ENCODE measurements around the gene PLPP7.
"Not testable (repeated sequence)": the region's sequence is repeated elsewhere in the genome, so short reads cannot be mapped to it uniquely, and the experiment has no call there.

Gene PLPP7

DNA sequence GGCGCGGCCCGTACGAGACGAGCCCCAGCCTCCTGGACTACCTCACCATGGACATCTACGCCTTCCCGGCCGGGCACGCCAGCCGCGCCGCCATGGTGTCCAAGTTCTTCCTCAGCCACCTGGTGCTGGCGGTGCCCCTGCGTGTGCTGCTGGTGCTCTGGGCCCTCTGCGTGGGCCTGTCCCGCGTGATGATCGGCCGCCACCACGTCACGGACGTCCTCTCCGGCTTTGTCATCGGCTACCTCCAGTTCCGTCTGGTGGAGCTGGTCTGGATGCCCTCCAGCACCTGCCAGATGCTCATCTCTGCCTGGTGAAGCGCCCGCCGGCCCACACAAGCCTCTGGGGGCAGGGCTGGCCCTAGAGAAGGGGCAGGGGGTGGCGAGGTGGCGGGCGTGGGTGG, 18.5 kb downstream of the PLPP7 start:
- DNase-seq: no peak

DNA sequence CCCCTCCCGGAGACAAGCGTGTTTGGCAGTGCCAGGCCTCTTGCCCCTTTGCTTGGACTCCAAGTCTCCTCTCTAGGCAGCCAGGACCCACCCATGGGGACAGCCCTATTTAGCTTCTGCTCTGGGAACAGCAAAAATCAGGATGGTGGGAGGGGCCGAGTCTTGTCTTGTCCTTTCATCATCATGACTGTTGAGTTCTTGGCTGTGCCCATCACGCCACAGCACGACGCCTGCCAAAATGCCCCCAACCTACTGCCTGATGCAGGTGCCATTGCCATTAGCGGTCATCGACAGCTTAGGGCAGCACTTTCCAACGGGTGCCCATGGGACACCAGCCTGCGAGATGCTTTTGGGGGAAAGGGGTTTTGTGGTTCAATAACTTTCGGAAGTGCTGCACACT, 18.9 kb downstream of the PLPP7 start:
- no peak for DNase-seq

DNA sequence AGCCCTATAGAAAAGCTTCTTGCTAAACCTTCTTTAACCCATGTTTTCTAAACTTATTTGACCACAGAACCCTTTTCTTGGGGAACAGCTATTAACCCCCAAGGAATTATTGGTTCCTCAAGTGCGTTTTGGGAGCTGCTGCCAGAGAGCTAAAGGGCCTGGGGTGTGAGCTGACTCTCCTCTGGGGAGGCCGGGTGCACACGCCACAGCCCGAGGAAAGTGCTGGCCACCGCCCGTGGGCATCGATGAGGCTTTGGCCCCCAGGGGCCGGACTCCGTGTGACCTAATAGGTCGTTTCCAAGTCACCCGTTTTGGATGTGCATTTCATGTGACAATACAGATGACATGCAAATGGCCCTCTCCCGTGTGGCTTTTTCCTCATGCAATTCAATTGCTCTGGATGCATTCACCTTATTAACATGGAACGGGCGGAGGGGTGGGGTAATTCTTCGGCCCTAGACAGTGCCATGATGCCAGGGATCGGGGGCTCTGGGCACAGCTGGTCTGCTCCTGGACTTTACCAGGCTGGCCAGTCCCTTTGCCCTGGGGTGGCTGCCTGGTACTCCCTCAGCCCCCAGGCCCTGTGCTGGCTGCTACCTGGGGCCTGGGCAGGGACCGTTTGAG, 19.5 kb downstream of the PLPP7 start:
- DNase-seq: no peak

DNA sequence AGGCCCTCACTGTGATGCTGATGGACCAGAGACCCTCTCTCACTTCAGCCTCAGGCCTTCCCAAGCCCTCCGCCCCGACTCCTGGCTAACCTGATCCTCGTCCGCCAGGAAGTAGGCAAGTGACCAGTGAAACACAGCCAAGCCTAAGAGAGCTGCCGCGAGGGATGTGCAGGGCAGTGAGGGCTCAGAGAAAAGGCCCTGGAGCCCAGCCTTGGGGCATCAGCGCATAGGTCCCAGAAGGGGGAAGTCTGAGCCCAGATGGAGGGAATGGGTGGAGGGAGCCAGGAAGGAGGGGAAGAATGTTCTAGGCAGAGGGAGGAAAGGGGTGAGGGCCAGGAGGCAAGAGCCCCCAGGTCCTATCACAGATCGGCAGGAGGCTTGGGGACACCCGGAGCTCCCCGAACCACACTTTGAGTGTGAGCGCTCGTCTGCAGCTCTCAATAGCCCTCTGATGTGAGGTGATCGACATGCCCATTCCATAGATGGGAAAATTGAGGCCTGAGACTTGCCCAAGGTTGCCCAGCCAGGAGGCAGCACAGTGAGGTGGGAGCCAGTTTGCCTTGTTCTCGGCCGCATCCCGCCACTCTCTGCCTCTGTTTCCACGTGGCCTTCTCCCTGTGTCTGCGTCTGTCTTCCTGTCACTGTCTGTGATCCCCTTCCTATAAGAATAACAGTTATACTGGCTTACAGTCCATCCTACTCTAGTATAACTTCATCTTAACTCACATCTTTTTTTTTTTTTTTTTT, 20.2 kb downstream of the PLPP7 start:
- DNase-seq: no peak

DNA sequence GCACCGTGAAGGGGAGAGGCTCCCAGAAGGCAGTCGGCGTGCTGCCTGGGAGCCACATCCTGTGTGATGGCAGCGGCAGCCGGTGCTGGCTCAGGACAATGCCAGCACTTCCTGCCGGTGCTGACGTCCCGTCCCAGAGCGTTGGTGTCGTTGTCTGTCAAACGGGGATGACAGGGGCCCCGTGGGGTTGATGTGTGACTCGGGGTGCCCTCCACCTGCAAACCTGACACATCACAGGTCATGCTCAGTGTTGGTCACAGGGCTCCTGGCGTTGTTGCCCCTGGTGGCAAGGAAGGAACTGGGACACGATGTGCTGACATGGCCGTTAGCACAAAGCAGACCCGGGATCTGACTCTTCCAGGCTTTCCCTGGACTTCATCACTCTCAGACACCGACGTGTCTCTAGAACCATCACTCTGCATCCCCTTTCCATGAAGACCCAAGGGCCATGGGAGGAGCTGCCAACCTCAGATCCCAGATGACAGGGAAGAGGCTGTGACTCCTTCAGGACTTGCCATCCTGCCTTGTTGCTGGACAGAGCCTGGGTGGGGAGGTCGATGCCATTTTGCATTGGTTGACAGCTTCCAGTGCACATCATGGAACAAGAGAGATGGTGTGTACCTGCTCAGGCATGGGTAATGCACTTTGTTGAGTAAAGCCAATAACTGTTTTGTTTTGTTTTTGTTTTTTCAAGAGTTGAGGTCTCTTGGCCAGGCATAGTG, 21.5 kb downstream of the PLPP7 start:
- DNase-seq: peak; percentile 52

DNA sequence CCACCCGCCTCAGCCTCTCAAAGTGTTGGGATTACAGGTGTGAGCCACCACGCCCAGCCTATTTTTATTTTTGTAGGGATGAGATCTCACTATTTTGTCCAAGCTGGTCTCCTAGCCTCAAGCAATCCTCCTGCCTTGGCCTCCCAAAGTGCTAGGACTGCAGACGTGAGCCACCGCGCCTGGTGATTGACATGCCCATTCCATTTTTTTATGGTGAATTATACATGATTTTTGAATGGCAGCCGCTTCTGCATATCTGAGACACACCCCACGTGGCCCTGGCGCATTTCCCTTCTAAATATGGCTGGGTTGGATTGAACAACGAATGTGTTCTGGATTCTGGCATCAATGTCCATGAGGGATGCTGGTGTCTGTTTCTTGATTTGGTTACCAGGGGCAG, 22.7 kb downstream of the PLPP7 start:
- DNase-seq: no peak

DNA sequence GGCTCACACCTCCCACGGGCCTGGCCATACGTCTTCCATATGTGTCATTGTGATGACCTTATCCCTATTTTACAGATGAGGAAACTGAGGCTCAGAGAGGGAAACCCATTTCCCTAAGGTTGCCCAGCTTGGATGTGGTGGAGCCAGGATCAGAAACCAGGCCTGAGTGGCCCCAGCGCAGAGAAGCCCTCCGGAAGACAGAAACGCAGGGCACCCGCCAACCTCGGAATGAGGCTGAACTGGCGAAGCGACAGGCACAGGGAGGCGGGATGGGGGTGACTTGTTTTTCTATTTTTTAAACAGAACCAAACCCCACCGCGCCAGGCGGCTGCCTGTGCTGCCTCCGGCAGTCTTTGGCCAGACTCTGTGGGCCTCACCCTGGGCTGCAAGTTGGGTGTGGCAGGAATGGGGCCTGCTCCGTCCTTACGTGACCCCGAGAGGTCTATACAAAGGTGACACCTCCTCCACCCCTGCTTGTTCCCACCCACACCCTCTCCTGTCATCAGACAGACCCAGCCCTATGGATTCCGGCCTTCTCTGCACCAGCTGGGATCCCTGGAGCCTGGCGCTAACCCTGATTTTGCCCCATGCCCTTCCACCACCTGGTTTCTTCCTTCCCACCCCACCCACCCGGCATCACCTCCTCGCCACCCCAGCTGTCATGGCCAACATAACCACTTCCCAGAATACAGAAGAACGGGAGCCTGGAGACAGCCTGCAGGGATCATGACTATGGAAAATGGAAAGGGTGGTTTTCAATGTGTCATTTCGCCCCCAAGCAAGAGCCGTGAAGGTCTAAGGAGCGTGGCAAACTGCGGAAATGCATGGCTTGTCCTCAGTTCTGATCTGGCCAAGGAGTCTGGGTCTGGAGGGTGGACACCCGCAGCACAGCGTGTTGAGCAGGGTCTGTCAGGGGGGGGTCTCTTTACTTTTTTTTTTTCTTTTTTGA, 23.6 kb downstream of the PLPP7 start:
- no peak for DNase-seq

DNA sequence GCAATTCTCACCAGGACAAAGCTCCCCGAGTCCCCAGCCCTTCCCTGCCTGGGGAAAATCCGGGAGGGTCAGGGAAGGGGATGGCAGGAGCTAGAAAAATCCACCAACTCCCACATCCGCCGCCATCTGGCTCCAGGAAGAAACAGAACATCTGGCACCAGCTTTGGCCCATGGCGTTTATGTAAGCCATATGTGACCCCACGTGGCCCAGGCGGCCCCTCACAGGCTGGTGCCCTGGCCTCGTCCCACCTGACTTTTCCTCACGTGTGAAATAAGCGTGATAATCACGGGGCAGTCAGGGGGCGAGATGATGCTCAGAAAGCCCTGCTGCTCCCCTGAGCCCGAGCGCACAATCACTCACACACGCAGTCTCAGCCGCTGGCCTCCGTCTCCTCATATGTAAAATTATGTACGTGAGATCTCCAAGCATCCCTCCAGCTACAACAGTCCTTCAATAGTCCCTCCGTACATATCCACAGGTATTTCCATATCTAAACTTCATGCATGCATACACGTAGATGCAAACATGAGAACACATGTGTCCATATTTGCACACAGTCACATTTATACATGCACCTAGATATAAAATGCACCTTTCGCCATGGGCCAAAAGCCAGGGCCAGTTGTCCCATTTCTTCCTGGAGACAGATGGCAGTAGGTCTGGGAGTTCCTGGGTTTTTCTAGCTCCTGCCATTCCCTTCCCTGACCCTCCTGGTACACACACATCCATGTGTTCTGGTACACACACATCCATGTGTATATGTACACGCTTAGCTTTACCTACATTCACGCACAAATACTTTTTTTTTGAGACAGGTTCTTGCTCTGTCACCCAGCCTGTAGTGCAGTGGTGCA, 28.9 kb downstream of the PLPP7 start:
- DNase-seq: no peak

DNA sequence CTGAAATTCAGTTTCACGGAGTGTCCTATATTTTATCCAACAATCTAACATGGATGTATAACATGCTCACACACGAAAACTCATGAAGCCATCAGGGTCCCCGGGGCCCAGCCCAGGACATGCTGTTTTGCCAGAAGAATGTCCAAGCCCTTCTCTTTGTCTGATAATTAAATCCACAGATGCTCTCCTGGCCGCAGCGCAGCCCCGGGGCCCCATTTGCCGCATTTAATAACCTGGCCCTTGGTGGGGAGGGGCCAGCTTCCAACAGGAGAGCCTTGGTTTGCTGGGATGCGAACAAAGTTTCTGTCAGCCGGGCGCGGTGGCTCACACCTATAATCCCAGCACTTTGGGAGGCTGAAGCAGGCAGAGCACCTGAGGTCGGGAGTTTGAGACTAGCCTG, 30.0 kb downstream of the PLPP7 start:
- DNase-seq: no peak

DNA sequence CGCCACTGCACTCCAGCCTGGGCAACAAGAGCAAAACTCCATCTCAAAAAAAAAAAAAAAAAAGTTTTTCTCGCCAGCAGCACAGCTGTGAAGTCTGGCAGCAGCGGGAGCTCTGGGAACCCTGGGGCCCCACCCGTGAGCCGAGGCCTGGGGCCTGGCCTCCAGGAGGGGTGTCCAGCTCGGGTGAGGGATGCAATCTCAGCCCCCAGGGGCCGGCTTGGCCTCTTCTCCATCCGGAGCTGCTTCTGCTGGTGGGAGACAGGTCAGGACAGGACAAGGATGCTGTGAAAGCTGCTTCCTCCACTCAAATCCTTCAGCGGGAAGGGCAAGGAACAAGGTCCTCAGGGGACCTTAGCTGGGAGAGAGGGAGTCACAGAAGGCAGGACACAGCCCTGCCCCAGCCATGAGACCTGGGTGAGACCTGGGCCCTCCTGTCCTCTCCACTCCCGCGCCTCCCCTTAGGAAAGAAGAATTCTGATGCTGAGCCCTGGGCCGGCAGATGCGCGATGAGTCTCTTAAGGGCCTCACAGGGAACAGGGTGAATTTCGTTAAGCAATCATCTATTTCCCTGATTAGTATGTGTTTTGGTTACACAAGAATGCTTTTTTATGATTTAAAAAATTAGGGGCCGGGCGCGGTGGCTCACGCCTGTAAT, 30.6 kb downstream of the PLPP7 start:
- DNase-seq: no peak

DNA sequence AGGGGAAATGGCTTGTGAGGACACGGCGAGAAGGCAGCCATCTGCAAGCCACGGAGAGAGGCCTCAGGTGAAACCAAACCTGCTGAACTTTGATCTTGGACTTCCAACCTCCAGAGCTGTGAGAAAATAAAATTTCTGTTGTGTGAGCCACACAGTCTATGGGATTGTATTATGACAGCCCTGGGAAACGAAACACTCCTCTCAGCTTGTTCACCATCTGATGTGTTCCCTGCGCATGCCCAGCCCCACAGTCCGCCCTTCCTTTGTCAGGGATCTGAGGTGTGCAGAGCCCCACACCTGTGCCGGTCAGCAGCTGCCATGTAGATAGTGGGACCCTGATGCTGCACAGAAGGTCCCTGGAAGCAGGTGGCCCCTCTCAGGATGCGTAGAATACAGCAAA, 34.1 kb downstream of the PLPP7 start:
- no peak for DNase-seq

DNA sequence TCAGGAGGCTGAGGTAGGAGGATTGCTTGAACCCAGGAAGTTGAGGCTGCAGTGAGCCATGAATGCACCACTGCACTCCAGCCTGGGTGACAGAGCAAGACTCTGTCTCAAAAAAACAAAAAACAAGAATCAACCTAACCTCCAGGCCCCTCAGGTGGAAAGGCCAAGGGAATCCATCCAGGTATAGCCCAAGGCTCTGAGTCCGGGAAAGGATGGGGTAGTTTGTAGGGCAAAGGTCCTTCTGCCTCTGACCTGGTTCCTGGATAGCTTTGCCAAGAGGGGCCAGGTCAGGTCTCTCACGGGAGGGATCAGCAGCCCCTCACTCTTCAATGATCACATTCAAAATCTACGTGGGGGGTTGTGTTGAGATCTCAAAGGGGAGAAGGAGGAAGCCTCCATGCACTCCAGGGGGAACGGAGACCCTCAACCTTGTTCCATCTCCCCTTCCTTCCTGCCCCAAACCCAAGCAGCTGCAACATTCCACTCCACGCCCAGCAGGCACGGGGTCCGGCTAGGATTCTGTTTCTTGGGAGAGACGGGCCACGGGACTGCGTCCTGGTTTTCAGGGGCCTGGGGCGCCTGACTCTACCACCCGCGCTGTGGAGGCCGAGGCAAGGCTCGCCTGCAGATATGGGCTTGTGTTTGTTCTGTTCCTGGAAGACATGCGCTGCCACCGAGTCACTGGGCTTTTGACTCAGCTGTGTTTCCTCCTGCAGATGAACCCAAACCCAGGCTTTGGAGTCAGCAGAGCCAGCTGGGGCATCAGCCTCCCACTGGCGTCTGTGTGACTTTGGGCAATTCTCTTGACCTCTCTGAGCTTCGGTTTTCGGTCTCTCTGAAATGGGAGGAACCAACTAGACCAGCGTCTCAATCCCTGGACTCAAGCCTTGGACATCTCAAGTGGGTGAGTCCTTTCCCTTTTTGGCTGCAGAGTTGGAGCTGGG, 35.5 kb downstream of the PLPP7 start:
- no peak for DNase-seq

DNA sequence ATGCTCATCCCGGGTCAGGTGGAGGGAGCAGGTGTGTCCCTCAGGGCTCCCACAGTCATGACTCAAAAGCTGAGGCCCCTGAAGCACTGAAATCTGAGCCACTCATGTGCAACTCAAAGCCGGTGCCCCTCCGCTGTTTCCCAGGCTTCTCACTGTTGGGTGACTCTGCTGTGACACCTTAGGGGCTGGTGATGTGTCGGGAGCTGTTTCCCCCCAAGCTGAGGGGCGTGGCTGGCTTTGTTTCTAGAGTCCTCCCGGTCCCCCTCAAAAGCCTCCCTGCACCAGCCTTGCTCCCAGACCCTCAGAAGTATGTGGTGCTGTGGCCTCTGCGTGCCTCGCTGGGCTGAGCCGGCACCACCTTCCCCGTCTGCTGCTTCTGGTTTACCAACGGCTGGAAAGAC, 39.7 kb downstream of the PLPP7 start:
- no peak for DNase-seq

DNA sequence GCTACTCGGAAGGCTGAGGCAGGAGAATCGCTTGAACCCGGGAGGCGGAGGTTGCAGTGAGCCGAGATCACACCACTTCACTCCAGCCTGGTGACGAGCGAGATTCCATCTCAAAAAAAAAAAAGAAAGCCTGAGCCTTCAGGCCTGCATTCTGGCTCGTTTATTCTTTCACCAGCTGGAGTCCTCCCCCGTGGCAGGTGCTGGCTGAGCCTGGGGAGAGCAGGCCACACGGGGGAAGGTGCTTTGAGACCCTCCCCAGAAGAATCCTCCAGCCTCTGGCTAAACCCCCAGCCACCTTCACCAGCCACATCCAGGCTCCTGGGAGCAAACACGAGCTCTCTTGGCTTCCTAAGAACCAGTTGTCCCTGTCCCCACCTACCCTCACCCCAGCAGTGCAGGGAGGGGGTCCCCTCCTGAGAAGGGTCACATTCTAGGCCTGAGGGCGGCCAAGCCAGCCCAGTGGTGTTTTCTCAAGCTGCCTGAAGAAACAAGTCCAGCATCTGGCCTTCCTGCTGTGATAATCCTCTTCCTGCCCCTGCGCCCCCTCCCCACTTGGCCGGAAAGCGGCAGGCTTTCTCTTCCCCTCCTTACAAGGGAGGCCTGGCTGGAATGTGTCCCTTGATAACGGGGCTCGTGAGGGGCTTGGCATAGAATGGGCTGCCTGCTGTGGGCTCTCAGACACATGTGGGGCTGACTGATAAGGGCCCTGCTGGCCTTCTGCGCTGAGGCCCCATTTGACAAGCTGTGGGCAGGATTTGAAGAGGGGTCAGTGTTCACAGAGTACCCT, 41.5 kb downstream of the PLPP7 start:
- no peak for DNase-seq

DNA sequence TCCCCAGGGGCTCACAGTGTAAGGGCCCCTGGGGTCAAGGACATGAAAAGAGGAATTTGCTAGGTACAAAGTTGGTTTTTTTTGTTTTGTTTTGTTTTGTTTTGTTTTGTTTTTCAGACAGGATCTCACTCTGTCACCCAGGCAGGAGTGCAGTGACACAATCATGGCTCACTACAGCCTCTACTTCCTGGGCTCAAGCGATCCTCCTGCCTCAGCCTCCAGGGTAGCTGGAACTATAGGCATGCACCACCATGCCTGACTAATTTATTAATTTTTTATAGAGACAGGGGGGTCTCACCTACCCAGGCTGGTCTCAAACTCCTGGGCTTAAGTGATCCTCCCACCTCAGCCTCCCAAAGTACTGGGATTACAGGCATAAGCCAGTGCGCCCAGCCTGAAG, 42.5 kb downstream of the PLPP7 start:
- DNase-seq: not testable (repeated sequence)

DNA sequence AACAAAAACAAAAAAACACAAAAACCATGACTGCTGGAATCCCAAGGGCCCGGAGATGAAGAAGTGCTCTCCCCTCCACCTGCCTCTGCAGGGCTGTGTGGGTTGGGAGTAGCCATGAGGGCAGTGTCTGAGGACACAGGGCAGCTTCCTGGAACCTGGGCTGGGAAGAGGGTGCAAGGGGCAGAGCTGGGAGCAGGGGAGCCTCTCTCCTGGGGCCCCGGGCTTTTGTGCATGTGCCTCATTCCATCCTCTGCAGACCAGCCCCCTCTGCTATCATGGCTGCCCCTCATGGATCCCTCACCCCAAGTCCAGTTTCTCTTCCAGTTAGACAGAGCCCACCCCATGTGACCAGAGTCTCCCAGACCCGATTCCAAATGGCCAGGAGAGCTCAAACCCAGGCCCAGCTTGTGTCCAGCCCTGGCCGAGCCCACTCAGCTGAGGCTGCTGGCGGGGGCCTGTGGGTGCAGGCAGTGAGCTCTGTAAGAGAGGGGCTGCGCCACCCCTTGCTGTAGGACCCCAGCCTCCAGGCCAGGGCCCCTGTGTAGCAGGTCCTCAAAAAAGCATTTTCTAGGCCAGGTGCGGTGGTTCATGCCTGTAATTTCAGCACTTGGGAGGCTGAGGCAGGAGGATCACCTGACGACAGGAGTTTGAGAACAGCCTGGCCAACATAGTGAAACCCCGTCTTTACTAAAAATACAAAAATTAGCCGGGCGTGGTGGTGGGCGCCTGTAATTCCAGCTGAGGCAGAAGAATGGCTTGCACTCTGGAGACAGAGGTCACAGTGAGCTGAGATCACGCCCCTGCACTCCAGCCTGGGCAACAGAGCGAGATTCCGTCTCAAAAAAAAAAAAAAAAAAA, 44.5 kb downstream of the PLPP7 start:
- no peak for DNase-seq

DNA sequence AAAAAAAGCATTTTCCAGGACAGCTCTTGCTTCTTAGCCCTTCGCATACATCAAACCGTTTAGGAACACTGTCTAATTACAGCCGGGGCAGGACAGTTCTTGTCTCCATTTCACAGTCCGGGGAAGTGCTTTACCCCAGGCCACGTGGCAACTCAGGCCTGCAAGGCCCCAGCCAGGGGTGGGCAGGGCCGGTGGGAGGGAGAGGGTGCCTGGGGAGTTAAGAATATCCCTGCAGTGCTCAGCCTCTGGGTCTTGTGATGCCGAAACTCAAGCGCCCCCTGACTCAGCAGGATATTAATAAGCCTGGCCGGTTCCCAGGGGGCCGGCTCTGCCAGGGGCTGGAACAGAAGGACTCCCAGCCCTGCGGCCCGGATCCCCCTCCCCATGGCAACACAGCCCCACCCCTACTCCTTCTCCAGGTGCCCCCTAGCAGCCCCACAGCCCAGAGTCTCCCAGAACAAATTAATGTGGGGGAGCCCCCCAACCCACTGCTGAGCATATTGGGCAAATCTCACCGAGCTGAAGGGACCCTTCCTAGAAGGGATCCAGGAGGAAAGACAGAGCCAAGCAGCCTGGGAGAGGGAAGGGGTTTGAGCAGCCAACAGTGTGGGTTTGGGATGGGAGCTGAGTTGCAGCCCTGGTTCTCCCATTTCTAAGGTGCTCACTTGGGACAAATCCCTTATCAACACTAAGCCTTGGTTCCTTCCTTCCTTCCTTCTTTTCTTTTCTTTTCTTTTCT, 45.3 kb downstream of the PLPP7 start:
- DNase-seq: no peak

DNA sequence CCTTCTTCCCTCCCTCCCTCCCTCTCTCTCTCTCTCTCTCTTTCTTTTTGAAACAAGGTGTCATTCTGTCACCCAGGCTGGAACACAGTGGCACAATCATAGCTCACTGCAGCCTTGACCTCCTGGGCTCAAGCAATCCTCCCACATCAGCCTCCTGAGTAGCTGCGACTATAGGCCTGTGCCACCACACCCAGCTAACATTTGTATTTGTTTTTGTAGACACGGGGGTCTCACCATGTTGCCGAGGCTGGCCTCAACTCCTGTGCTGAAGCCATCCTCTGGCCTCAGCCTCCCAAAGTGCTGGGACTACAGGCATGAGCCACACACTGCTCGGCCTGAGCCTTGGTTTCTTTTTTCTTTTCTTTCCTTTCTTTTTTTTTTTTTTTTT, 45.8 kb downstream of the PLPP7 start:
- DNase-seq: no peak
